WTC11 (cell line): Measurements from ENCODE around the gene GTF3C1. TPM values are rescaled to one million over a fixed set of nuclear protein-coding genes. Genes with fewer than 3 reads are reported as not detected.

Experiments used
- ATAC-seq: fragments of 200-7000 bp; cut with Tn5 transposase; 2 replicates; pipeline ENCODE4 v1.10.0; 2021; ENCODE audit warnings: mild to moderate bottlenecking, moderate library complexity
- CTCF ChIA-PET: fragments of 300-600 bp; sonication (Branson Sonifier 250); formaldehyde crosslinking; loops from one replicate; lab custom pipeline; 2021; ENCODE audit warnings: antibody characterized with exemption; lab: Charles Lee
- POLR2A ChIA-PET: fragments of 350-600 bp; sonication (Branson Sonifier 250); formaldehyde crosslinking; loops from one replicate; lab custom pipeline; 2021; ENCODE audit warnings: antibody characterized with exemption; lab: Charles Lee
- DNase-seq: peaks from one replicate; pipeline ENCODE4 v3.0.0; 2021; ENCODE audit warnings: low spot score
- H3K27ac Mint-ChIP-seq: 2 replicates; pipeline ENCODE4 v1.8.0; 2021; ENCODE audit warnings: mixed read lengths
- H3K27me3 Mint-ChIP-seq: 2 replicates; pipeline ENCODE4 v1.8.0; 2021; ENCODE audit warnings: low read depth, mild to moderate bottlenecking, moderate library complexity, mixed read lengths
- H3K36me3 Mint-ChIP-seq: 2 replicates; pipeline ENCODE4 v1.8.0; 2021; ENCODE audit warnings: mixed read lengths
- H3K4me1 Mint-ChIP-seq: 2 replicates; pipeline ENCODE4 v1.8.0; 2022; ENCODE audit warnings: mixed read lengths
- H3K4me3 Mint-ChIP-seq: 2 replicates; pipeline ENCODE4 v1.8.0; 2021; ENCODE audit warnings: mild to moderate bottlenecking, moderate library complexity, mixed read lengths
- H3K9me3 Mint-ChIP-seq: 2 replicates; pipeline ENCODE4 v1.8.0; 2021; ENCODE audit warnings: mixed read lengths
- ATF6 ChIP-seq: sonication (generic); formaldehyde crosslinking; IDR thresholded peaks from 2 replicates; pipeline ENCODE4 v1.8.1; 2023; ENCODE audit warnings: mild to moderate bottlenecking, missing genetic modification reagents
- E2F5 ChIP-seq: sonication (generic); formaldehyde crosslinking; IDR thresholded peaks from 2 replicates; pipeline ENCODE4 v1.8.1; 2022; ENCODE audit warnings: mild to moderate bottlenecking, moderate library complexity, missing genetic modification reagents
- FOXP1 ChIP-seq: sonication (generic); formaldehyde crosslinking; IDR thresholded peaks from 2 replicates; pipeline ENCODE4 v1.8.0; 2022; ENCODE audit warnings: missing genetic modification reagents, mild to moderate bottlenecking, moderate library complexity, borderline replicate concordance
- GABPB1 ChIP-seq: sonication (generic); formaldehyde crosslinking; IDR thresholded peaks from 2 replicates; pipeline ENCODE4 v1.8.1; 2023; ENCODE audit warnings: mild to moderate bottlenecking, missing genetic modification reagents
- HMGXB4 ChIP-seq: sonication (generic); formaldehyde crosslinking; IDR thresholded peaks from 2 replicates; pipeline ENCODE4 v1.8.1; 2023; ENCODE audit warnings: mild to moderate bottlenecking, moderate library complexity, missing genetic modification reagents
- MAX ChIP-seq: sonication (generic); formaldehyde crosslinking; IDR thresholded peaks from 2 replicates; pipeline ENCODE4 v1.8.0; 2022; ENCODE audit warnings: mild to moderate bottlenecking, missing genetic modification reagents
- NFE2L1 ChIP-seq: sonication (generic); formaldehyde crosslinking; IDR thresholded peaks from 2 replicates; pipeline ENCODE4 v1.8.1; 2023; ENCODE audit warnings: missing genetic modification reagents
- NFYB ChIP-seq: sonication (generic); formaldehyde crosslinking; conservative IDR thresholded peaks from 2 replicates; pipeline ENCODE4 v1.8.0; 2022; ENCODE audit warnings: low read depth, missing genetic modification reagents
- NR2C2 ChIP-seq: sonication (generic); formaldehyde crosslinking; IDR thresholded peaks from 2 replicates; pipeline ENCODE4 v1.8.0; 2022; ENCODE audit warnings: mild to moderate bottlenecking, missing genetic modification reagents
- NR3C1 ChIP-seq: sonication (generic); formaldehyde crosslinking; conservative IDR thresholded peaks from 2 replicates; pipeline ENCODE4 v1.8.1; 2023; ENCODE audit warnings: low read depth, mild to moderate bottlenecking, missing genetic modification reagents
- OVOL2 ChIP-seq: fragments of 250-450 bp; sonication (Bioruptor Pico); IDR thresholded peaks from 2 replicates; pipeline ENCODE4 v1.9.0; 2021; ENCODE audit warnings: mild to moderate bottlenecking, borderline replicate concordance
- SOX15 ChIP-seq: fragments of 250-450 bp; sonication (Bioruptor Pico); IDR thresholded peaks from 2 replicates; pipeline ENCODE4 v1.9.0; 2021; ENCODE audit warnings: mild to moderate bottlenecking
- STAT6 ChIP-seq: sonication (generic); formaldehyde crosslinking; conservative IDR thresholded peaks from 2 replicates; pipeline ENCODE4 v1.8.1; 2023; ENCODE audit warnings: mild to moderate bottlenecking, low read depth, missing genetic modification reagents, moderate library complexity
- USF1 ChIP-seq: sonication (generic); formaldehyde crosslinking; IDR thresholded peaks from 2 replicates; pipeline ENCODE4 v1.8.0; 2022; ENCODE audit warnings: mild to moderate bottlenecking, missing genetic modification reagents
- ZMAT4 ChIP-seq: fragments of 250-450 bp; sonication (Bioruptor Pico); IDR thresholded peaks from 2 replicates; pipeline ENCODE4 v1.9.0; 2021; ENCODE audit warnings: mild to moderate bottlenecking
- ZNF121 ChIP-seq: sonication (generic); formaldehyde crosslinking; IDR thresholded peaks from 2 replicates; pipeline ENCODE4 v1.8.0; 2023; ENCODE audit warnings: missing genetic modification reagents
- ZNF219 ChIP-seq: sonication (generic); formaldehyde crosslinking; IDR thresholded peaks from 2 replicates; pipeline ENCODE4 v1.8.0; 2023; ENCODE audit warnings: missing genetic modification reagents, mild to moderate bottlenecking, borderline replicate concordance
- ZNF281 ChIP-seq: sonication (generic); formaldehyde crosslinking; IDR thresholded peaks from 2 replicates; pipeline ENCODE4 v1.8.0; 2023; ENCODE audit warnings: mild to moderate bottlenecking, missing genetic modification reagents
- ZNF317 ChIP-seq: sonication (generic); formaldehyde crosslinking; IDR thresholded peaks from 2 replicates; pipeline ENCODE4 v1.8.1; 2023; ENCODE audit warnings: low read depth, mild to moderate bottlenecking, moderate library complexity, missing genetic modification reagents, borderline replicate concordance
- ZNF512 ChIP-seq: sonication (generic); formaldehyde crosslinking; IDR thresholded peaks from 2 replicates; pipeline ENCODE4 v1.8.1; 2022; ENCODE audit warnings: missing genetic modification reagents, borderline replicate concordance
- total RNA-seq: library from RNA; stranded (reverse); gene quantifications from 3 replicates; pipeline ENCODE4 v1.2.3, GENCODE V29; 2021

GTF3C1 gene
- total RNA-seq, 1 experiment from 2014 or later = 146 TPM

- no peak for DNase-seq
- Mint-ChIP-seq H3K4me1 (no peaks in the 10 kb centered on the region), H3K9me3 (no peaks in the 10 kb centered on the region), H3K27me3 (no peaks in the 10 kb centered on the region), H3K4me3 (no peak overlapping the region), H3K36me3 (peaks cover 70% of the 10 kb centered on the region), H3K27ac (no peak overlapping the region)
- ChIA-PET POLR2A (no interaction called here), CTCF (no interaction called here)
- no peak for ATAC-seq
- TF ChIP-seq USF1 (CRISPR knock-in tag) (no peak), OVOL2 (CRISPR knock-in tag) (no peak), NR3C1 (CRISPR knock-in tag) (no peak), ATF6 (CRISPR knock-in tag) (no peak), GABPB1 (CRISPR knock-in tag) (no peak), HMGXB4 (CRISPR knock-in tag) (no peak), NFE2L1 (no peak), MAX (no peak), ZNF281 (CRISPR knock-in tag) (no peak), ZNF219 (no peak), FOXP1 (CRISPR knock-in tag) (no peak), ZNF512 (CRISPR knock-in tag) (no peak), NR2C2 (CRISPR knock-in tag) (no peak), SOX15 (CRISPR knock-in tag) (no peak), ZNF317 (CRISPR knock-in tag) (no peak)
Observed at GRCh38 chr16:27475561-27475960, 74.2 kb downstream of the GTF3C1 start.

GRCh38 chr16:27474921-27475320 lies 74.8 kb downstream of the GTF3C1 start:
- no peak overlapping the region for H3K27ac Mint-ChIP-seq
- DNase-seq (no peak), ATAC-seq (no peak)
- no peaks in the 10 kb centered on the region for H3K4me1 Mint-ChIP-seq
- H3K4me3 Mint-ChIP-seq = no peak overlapping the region
- POLR2A ChIA-PET = no interaction called here
- no peaks in the 10 kb centered on the region for H3K27me3 Mint-ChIP-seq
- peaks cover 71% of the 10 kb centered on the region for H3K36me3 Mint-ChIP-seq
- H3K9me3 Mint-ChIP-seq = no peaks in the 10 kb centered on the region
- CTCF ChIA-PET = no interaction called here
- TF ChIP-seq ZMAT4 (no peak), E2F5 (CRISPR knock-in tag) (no peak), ZNF121 (CRISPR knock-in tag) (no peak), STAT6 (CRISPR knock-in tag) (no peak), NFYB (no peak)
